ENCODE results near the gene CAMSAP3. TPM values are rescaled to one million over a fixed set of nuclear protein-coding genes. Genes with fewer than 3 reads are reported as not detected.

Gene CAMSAP3
- total and polyA plus RNA-seq, 2 donors (not counting 1 experiment from before 2014, with no cell fraction given), result 1.0 to 1.3 TPM

GRCh38 chr19:7547159-7547558, 48.5 kb upstream of the CAMSAP3 start:
- Mint-ChIP-seq H3K27ac (peak overlapping the region; percentile 50), H3K4me1 (peaks cover 20% of the 10 kb centered on the region), H3K4me3 (no peak overlapping the region), H3K9me3 (ENCODE audit: insufficient read depth) (no peaks in the 10 kb centered on the region), H3K27me3 (no peaks in the 10 kb centered on the region)
- Histone ChIP-seq H3K27ac (ENCODE audit: low read length in 2 of 2) (no peak overlapping the region), H4K20me1 (ENCODE audit: control insufficient read depth, insufficient read depth, low read length, poor library complexity, severe bottlenecking) (no peaks in the 10 kb centered on the region), H3K4me1 (ENCODE audit: control insufficient read depth in 2 of 2, insufficient read depth in 2 of 2, low read length in 2 of 2) (peaks cover 3 to 24% of the 10 kb centered on the region in 2 donors), H3K27me3 (replicated peaks in 1 of 4; ENCODE audit: control extremely low read depth in 1 of 4, control insufficient read depth in 3 of 4, insufficient read depth in 4 of 4, low read length in 3 of 4) (no peaks in the 10 kb centered on the region), H2AFZ (ENCODE audit: insufficient read depth, low read depth, low read length, poor library complexity, severe bottlenecking) (no peak overlapping the region), H3K4me2 (replicated peaks; ENCODE audit: low read depth, low read length, poor library complexity, severe bottlenecking) (no peak overlapping the region), H3K79me2 (ENCODE audit: control insufficient read depth, insufficient read depth, low read length) (no peaks in the 10 kb centered on the region), H3K9ac (ENCODE audit: low read length) (no peak overlapping the region), H3K36me3 (replicated peaks in 1 of 2; ENCODE audit: control extremely low read depth in 1 of 2, control insufficient read depth in 1 of 2, extremely low read depth in 1 of 2, insufficient read depth in 2 of 2, low read length in 1 of 2) (peaks cover under 1 to 36% of the 10 kb centered on the region in 2 experiments), H3K4me3 (ENCODE audit: control extremely low read depth in 1 of 5, extremely low read depth in 1 of 5, insufficient read depth in 1 of 5, low read depth in 2 of 5, low read length in 4 of 5) (no peak overlapping the region), H3K9me3 (ENCODE audit: control extremely low read depth in 1 of 3, control insufficient read depth in 2 of 3, insufficient read depth in 1 of 3, low read length in 2 of 3) (peaks cover 0 to 5% (median 0%) of the 10 kb centered on the region in 3 donors)
- ATAC-seq (ENCODE audit: low read depth) (no peak), DNase-seq (no peak)
- TF ChIP-seq EZH2 (IDR thresholded peaks at IDR 0.05; ENCODE audit: borderline replicate concordance, insufficient read depth, low read depth, low read length, poor library complexity, severe bottlenecking), result no peak
- TF ChIP-seq CTCF (IDR thresholded peaks at IDR 0.05), result no peak
- WGBS (ENCODE audit: insufficient coverage), result no CpG with 5 or more reads among the region's 3 CpGs
- intact Hi-C loops (cut with micrococcal nuclease), result no loop called here
- ChIA-PET CTCF (no interaction called here), POLR2A (no interaction called here)

- H2AFZ ChIP-seq (ENCODE audit: insufficient read depth, low read depth, low read length, poor library complexity, severe bottlenecking), result no peak overlapping the region
- Mint-ChIP-seq H3K27ac (no peak overlapping the region), H3K27me3 (no peaks in the 10 kb centered on the region), H3K9me3 (ENCODE audit: insufficient read depth) (no peaks in the 10 kb centered on the region), H3K4me1 (peaks cover 12% of the 10 kb centered on the region), H3K4me3 (no peak overlapping the region)
- no peak overlapping the region for H3K27ac ChIP-seq (ENCODE audit: low read length in 2 of 2)
- H3K4me2 ChIP-seq (replicated peaks; ENCODE audit: low read depth, low read length, poor library complexity, severe bottlenecking), result no peak overlapping the region
- H3K9me3 ChIP-seq (ENCODE audit: control extremely low read depth in 1 of 3, control insufficient read depth in 2 of 3, insufficient read depth in 1 of 3, low read length in 2 of 3), result peaks cover 0 to 6% (median 0%) of the 10 kb centered on the region in 3 donors
- intact Hi-C loops (cut with micrococcal nuclease), result no loop called here
- H3K79me2 ChIP-seq (ENCODE audit: control insufficient read depth, insufficient read depth, low read length), result no peaks in the 10 kb centered on the region
- no peak overlapping the region for H3K4me3 ChIP-seq (ENCODE audit: control extremely low read depth in 1 of 5, extremely low read depth in 1 of 5, insufficient read depth in 1 of 5, low read depth in 2 of 5, low read length in 4 of 5)
- no peaks in the 10 kb centered on the region for H4K20me1 ChIP-seq (ENCODE audit: control insufficient read depth, insufficient read depth, low read length, poor library complexity, severe bottlenecking)
- ATAC-seq (ENCODE audit: low read depth), result no peak
- TF ChIP-seq EZH2 (IDR thresholded peaks at IDR 0.05; ENCODE audit: borderline replicate concordance, insufficient read depth, low read depth, low read length, poor library complexity, severe bottlenecking) (no peak), CTCF (IDR thresholded peaks at IDR 0.05) (no peak)
- peaks cover 0 to 32% of the 10 kb centered on the region in 2 experiments for H3K36me3 ChIP-seq (replicated peaks in 1 of 2; ENCODE audit: control extremely low read depth in 1 of 2, control insufficient read depth in 1 of 2, extremely low read depth in 1 of 2, insufficient read depth in 2 of 2, low read length in 1 of 2)
- no peak for DNase-seq
- ChIA-PET CTCF (interaction anchor here (1.7 kb wide), 1 partner anchor 19 kb away, joined by 6 read pairs; no protein-coding TSS in a partner anchor), POLR2A (no interaction called here)
- 98% methylated on average over 25 of the region's 36 CpGs for WGBS (ENCODE audit: insufficient coverage)
- H3K9ac ChIP-seq (ENCODE audit: low read length), result no peak overlapping the region
- no peaks in the 10 kb centered on the region for H3K27me3 ChIP-seq (replicated peaks in 1 of 4; ENCODE audit: control extremely low read depth in 1 of 4, control insufficient read depth in 3 of 4, insufficient read depth in 4 of 4, low read length in 3 of 4)
- H3K4me1 ChIP-seq (ENCODE audit: control insufficient read depth in 2 of 2, insufficient read depth in 2 of 2, low read length in 2 of 2), result peaks cover 3 to 16% of the 10 kb centered on the region in 2 donors
Measured at GRCh38 chr19:7549429-7550148, 46.1 kb upstream of the CAMSAP3 start.

All from B cell (primary cell).